CD8-positive, alpha-beta memory T cell (primary cell): ENCODE measurements around the gene LAD1. TPM values are rescaled to one million over a fixed set of nuclear protein-coding genes. Genes with fewer than 3 reads are reported as not detected.
A peak's percentile ranks its signal among the peaks of the same experiment; 100 is the strongest.

Source experiments
- CTCF ChIA-PET: fragments of 350-600 bp; sonication (Branson Sonifier 250); formaldehyde crosslinking; loops from one replicate; lab custom pipeline; 2021; ENCODE audit warnings: antibody characterized with exemption; lab: Charles Lee
- POLR2A ChIA-PET: fragments of 350-600 bp; sonication (Branson Sonifier 250); formaldehyde crosslinking; loops from one replicate; lab custom pipeline; 2021; ENCODE audit warnings: antibody characterized with exemption; lab: Charles Lee
- DNase-seq, 5 donors: peaks; one replicate each; pipeline versions ENCODE4 v3.0.0 to v3.0.0-alpha.2; 2020 to 2022; ENCODE audit warnings: mixed read lengths in 1 of 5
- H3K27ac ChIP-seq: one replicate; pipeline ENCODE4 v1.7.0; 2013; ENCODE audit warnings: low read depth, mild to moderate bottlenecking, low read length, moderate library complexity
- H3K27me3 ChIP-seq: 2 replicates; pipeline ENCODE4 v1.7.0; 2013; ENCODE audit warnings: low read length, mild to moderate bottlenecking; ENCODE audit not compliant: insufficient read depth, poor library complexity, severe bottlenecking
- H3K36me3 ChIP-seq: 2 replicates; pipeline ENCODE4 v1.7.0; 2013; ENCODE audit warnings: mild to moderate bottlenecking, low read length, moderate library complexity; ENCODE audit not compliant: insufficient read depth
- H3K4me1 ChIP-seq: 2 replicates; pipeline ENCODE4 v1.7.0; 2013; ENCODE audit warnings: mild to moderate bottlenecking, low read length, moderate library complexity; ENCODE audit not compliant: insufficient read depth
- H3K4me3 ChIP-seq: 2 replicates; pipeline ENCODE4 v1.7.0; 2013; ENCODE audit warnings: mild to moderate bottlenecking, low read length
- H3K9me3 ChIP-seq: 2 replicates; pipeline ENCODE4 v1.7.0; 2013; ENCODE audit warnings: mild to moderate bottlenecking, low read length
- H3K27ac Mint-ChIP-seq, 8 donors: one replicate each; pipeline ENCODE4 v1.8.0; 2020 to 2021; ENCODE audit warnings: mixed read lengths in 8 of 8, mild to moderate bottlenecking in 6 of 8, inconsistent platforms in 3 of 8, moderate library complexity in 3 of 8
- H3K27me3 Mint-ChIP-seq, 2 donors: one replicate each; pipeline ENCODE4 v1.8.0; 2020 to 2021; ENCODE audit warnings: mixed read lengths in 2 of 2, mild to moderate bottlenecking in 1 of 2, moderate library complexity in 1 of 2
- H3K36me3 Mint-ChIP-seq, 3 donors: one replicate each; pipeline ENCODE4 v1.8.0; 2020 to 2021; ENCODE audit warnings: mixed read lengths in 3 of 3, inconsistent platforms in 1 of 3, mild to moderate bottlenecking in 1 of 3
- H3K4me1 Mint-ChIP-seq, 3 donors: one replicate each; pipeline ENCODE4 v1.8.0; 2020 to 2021; ENCODE audit warnings: mixed read lengths in 3 of 3, inconsistent platforms in 1 of 3, mild to moderate bottlenecking in 1 of 3
- H3K4me3 Mint-ChIP-seq, 7 donors: one replicate each; pipeline ENCODE4 v1.8.0; 2020 to 2021; ENCODE audit warnings: mixed read lengths in 7 of 7, mild to moderate bottlenecking in 6 of 7, moderate library complexity in 4 of 7, inconsistent platforms in 2 of 7
- H3K9me3 Mint-ChIP-seq, 5 donors: one replicate each; pipeline ENCODE4 v1.8.0; 2020 to 2022; ENCODE audit warnings: mixed read lengths in 5 of 5, mild to moderate bottlenecking in 3 of 5, moderate library complexity in 2 of 5, inconsistent platforms in 1 of 5
- polyA plus RNA-seq: library from polyadenylated mRNA; unstranded; fragments of 300-500 nt; fragmentation: Illumina TruSeq; gene quantifications from one replicate; pipeline ENCODE4 v1.2.3, GENCODE V29; 2021
- total RNA-seq, 2 experiments: library from RNA; stranded (reverse); gene quantifications; one replicate each; pipeline ENCODE4 v1.2.3, GENCODE V29; 2021

Gene LAD1
- total and polyA plus RNA-seq, 3 experiments from 2014 or later: not detected

DNA sequence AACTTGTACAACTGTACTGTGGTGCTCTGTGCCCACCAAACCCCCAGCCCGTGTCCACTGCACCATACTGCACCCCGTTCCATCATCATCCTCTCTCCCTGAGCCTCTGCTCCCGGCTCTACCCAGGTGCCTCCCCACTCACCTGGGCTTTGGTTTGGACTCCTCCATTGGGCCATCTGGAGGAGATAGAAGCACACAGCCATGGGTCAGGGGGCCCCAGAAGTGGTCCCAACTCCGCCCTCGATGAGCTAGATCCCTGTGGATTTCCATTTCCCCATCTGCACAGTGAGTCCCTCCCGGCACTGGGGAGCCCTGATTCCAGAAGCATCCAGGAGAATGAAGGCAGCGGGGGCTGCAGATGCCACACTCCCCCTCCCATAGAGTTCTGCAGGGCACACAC, 32.4 kb downstream of the LAD1 start:
- no peaks in the 10 kb centered on the region for H3K36me3 ChIP-seq
- no peak overlapping the region for H3K4me3 Mint-ChIP-seq
- H3K27me3 ChIP-seq: peaks cover 5% of the 10 kb centered on the region
- H3K4me1 ChIP-seq: no peaks in the 10 kb centered on the region
- no peak overlapping the region for H3K27ac Mint-ChIP-seq
- no peak overlapping the region for H3K27ac ChIP-seq
- no peak for DNase-seq
- ChIA-PET POLR2A (no interaction called here), CTCF (no interaction called here)
- H3K4me1 Mint-ChIP-seq: no peaks in the 10 kb centered on the region
- no peaks in the 10 kb centered on the region for H3K36me3 Mint-ChIP-seq
- peaks cover 0 to 2% (median 0%) of the 10 kb centered on the region in 5 donors for H3K9me3 Mint-ChIP-seq
- H3K9me3 ChIP-seq: no peaks in the 10 kb centered on the region
- no peak overlapping the region for H3K4me3 ChIP-seq
- H3K27me3 Mint-ChIP-seq: peaks cover 14 to 33% of the 10 kb centered on the region in 2 donors

GRCh38 chr1:201365251-201365650, 33.9 kb downstream of the LAD1 start:
- DNase-seq: no peak
- H3K27me3 ChIP-seq: no peaks in the 10 kb centered on the region
- no peak overlapping the region for H3K4me3 Mint-ChIP-seq

GRCh38 chr1:201364808-201365105, 34.4 kb downstream of the LAD1 start:
- no peak overlapping the region for H3K4me3 ChIP-seq
- no peak overlapping the region for H3K27ac ChIP-seq
- Mint-ChIP-seq H3K36me3 (no peaks in the 10 kb centered on the region), H3K4me1 (no peaks in the 10 kb centered on the region), H3K27ac (peak overlapping the region in 1 of 8 donors; percentile 17), H3K9me3 (peaks cover 0 to 2% (median 0%) of the 10 kb centered on the region in 5 donors), H3K27me3 (peaks cover 14 to 32% of the 10 kb centered on the region in 2 donors), H3K4me3 (no peak overlapping the region)
- no peaks in the 10 kb centered on the region for H3K4me1 ChIP-seq
- no peak for DNase-seq
- no peaks in the 10 kb centered on the region for H3K27me3 ChIP-seq
- H3K36me3 ChIP-seq: no peaks in the 10 kb centered on the region
- H3K9me3 ChIP-seq: no peaks in the 10 kb centered on the region
- CTCF ChIA-PET: no interaction called here
- POLR2A ChIA-PET: no interaction called here

More at GRCh38 chr1:201365251-201365650, 33.9 kb downstream of the LAD1 start:
- Histone ChIP-seq H3K27ac (no peak overlapping the region), H3K4me1 (no peaks in the 10 kb centered on the region), H3K36me3 (no peaks in the 10 kb centered on the region), H3K9me3 (no peaks in the 10 kb centered on the region), H3K4me3 (no peak overlapping the region)
- no peak overlapping the region for H3K27ac Mint-ChIP-seq
- ChIA-PET CTCF (no interaction called here), POLR2A (no interaction called here)
- no peaks in the 10 kb centered on the region for H3K36me3 Mint-ChIP-seq
- no peaks in the 10 kb centered on the region for H3K4me1 Mint-ChIP-seq
- peaks cover 0 to 2% (median 0%) of the 10 kb centered on the region in 5 donors for H3K9me3 Mint-ChIP-seq
- H3K27me3 Mint-ChIP-seq: peaks cover 14 to 29% of the 10 kb centered on the region in 2 donors

DNA sequence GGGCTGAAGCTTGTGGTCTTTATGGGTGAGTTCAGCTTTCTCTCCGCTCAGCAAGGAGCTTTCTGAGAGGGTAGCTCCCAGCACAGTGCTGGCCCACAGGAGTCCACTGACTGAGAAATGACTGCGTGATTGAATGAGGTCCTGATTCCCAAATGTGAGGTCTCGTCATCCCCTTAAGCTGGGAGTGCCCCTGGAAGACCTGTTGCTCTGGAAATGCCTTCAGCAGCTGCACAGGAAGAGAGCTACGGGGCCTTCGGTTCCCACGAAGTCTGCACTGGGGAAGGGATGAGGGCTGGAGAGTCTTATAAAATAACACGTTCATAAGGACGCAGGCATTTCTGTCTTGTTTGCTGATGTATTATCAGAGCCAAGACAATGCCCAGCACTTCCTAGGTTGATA, 35.7 kb downstream of the LAD1 start:
- Histone ChIP-seq H3K4me3 (no peak overlapping the region), H3K4me1 (no peaks in the 10 kb centered on the region), H3K9me3 (no peaks in the 10 kb centered on the region), H3K36me3 (no peaks in the 10 kb centered on the region), H3K27ac (no peak overlapping the region), H3K27me3 (no peaks in the 10 kb centered on the region)
- H3K27me3 Mint-ChIP-seq: peaks cover 11 to 28% of the 10 kb centered on the region in 2 donors
- peak overlapping the region in 1 of 8 donors; percentile 88 for H3K27ac Mint-ChIP-seq
- H3K4me3 Mint-ChIP-seq: no peak overlapping the region
- H3K4me1 Mint-ChIP-seq: no peaks in the 10 kb centered on the region
- H3K36me3 Mint-ChIP-seq: no peaks in the 10 kb centered on the region
- H3K9me3 Mint-ChIP-seq: peaks cover 0 to 2% (median 0%) of the 10 kb centered on the region in 5 donors
- POLR2A ChIA-PET: no interaction called here
- CTCF ChIA-PET: interaction anchor here (0.7 to 0.8 kb wide), 2 partner anchors 8 to 233 kb away, joined by 3 read pairs; no protein-coding TSS in a partner anchor
- no peak for DNase-seq

- no peaks in the 10 kb centered on the region for H3K4me1 Mint-ChIP-seq
- H3K4me3 ChIP-seq: no peak overlapping the region
- H3K36me3 Mint-ChIP-seq: no peaks in the 10 kb centered on the region
- no peaks in the 10 kb centered on the region for H3K4me1 ChIP-seq
- ChIA-PET CTCF (interaction anchor here (0.8 kb wide), 1 partner anchor 9 kb away, joined by 3 read pairs; no protein-coding TSS in a partner anchor), POLR2A (no interaction called here)
- no peak for DNase-seq
- H3K9me3 Mint-ChIP-seq: peaks cover 0 to 2% (median 0%) of the 10 kb centered on the region in 5 donors
- H3K27ac ChIP-seq: no peak overlapping the region
- no peaks in the 10 kb centered on the region for H3K9me3 ChIP-seq
- peak overlapping the region in 1 of 8 donors; percentile 88 for H3K27ac Mint-ChIP-seq
- no peaks in the 10 kb centered on the region for H3K27me3 ChIP-seq
- H3K36me3 ChIP-seq: no peaks in the 10 kb centered on the region
- peaks cover 8 to 25% of the 10 kb centered on the region in 2 donors for H3K27me3 Mint-ChIP-seq
- H3K4me3 Mint-ChIP-seq: no peak overlapping the region
Measured at GRCh38 chr1:201362906-201363305, 36.2 kb downstream of the LAD1 start.

DNA sequence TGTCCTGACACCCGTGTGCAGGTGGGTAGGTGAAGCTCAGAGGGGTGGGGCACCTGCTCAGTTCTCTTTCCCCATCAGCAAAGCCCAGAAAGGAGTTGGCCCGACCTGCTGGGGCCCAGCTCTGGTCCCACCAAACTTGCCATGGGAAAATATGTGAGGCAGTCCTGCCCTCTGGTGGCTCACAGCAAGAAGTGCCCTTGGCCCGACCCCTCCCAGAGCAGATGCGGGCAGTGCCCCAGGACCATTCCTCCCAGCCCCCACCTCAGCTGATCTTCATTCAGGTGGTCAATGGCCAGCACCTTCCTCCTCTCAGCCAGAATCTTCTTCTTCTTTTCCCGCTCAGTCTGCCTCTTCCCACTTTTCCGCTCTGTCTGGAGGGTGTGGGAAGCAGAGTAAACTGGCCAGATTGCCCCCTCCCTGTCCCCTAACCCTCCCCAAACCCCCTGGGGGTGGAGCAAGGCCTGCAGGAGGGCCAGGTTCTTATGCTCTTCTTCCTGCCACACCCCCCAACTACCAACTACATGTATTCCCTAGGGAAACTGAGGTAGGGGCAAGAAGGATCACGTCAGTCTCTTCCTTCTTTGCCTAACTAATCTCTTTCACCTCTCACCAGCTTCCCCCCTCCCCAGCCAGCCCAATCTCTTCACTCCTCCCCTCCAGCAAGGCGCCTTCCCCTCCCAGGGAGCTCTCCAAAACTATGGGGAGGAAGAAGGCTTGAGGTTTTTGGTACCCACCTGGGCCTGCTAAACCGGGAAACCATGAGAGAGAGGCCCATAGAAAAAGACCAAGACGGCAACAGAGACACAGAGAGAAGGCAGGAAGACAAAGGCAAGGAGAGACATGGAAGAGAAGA, 37.2 kb downstream of the LAD1 start:
- Mint-ChIP-seq H3K9me3 (no peaks in the 10 kb centered on the region), H3K27me3 (peaks cover 5 to 25% of the 10 kb centered on the region in 2 donors), H3K27ac (peak overlapping the region in 1 of 8 donors; percentile 42), H3K4me3 (no peak overlapping the region), H3K4me1 (no peaks in the 10 kb centered on the region), H3K36me3 (no peaks in the 10 kb centered on the region)
- no peaks in the 10 kb centered on the region for H3K27me3 ChIP-seq
- no peaks in the 10 kb centered on the region for H3K36me3 ChIP-seq
- no peaks in the 10 kb centered on the region for H3K9me3 ChIP-seq
- CTCF ChIA-PET: interaction anchor here (0.8 kb wide), 1 partner anchor 11 kb away, joined by 3 read pairs; no protein-coding TSS in a partner anchor
- no peaks in the 10 kb centered on the region for H3K4me1 ChIP-seq
- POLR2A ChIA-PET: no interaction called here
- H3K4me3 ChIP-seq: no peak overlapping the region
- no peak overlapping the region for H3K27ac ChIP-seq
- DNase-seq: no peak

DNA sequence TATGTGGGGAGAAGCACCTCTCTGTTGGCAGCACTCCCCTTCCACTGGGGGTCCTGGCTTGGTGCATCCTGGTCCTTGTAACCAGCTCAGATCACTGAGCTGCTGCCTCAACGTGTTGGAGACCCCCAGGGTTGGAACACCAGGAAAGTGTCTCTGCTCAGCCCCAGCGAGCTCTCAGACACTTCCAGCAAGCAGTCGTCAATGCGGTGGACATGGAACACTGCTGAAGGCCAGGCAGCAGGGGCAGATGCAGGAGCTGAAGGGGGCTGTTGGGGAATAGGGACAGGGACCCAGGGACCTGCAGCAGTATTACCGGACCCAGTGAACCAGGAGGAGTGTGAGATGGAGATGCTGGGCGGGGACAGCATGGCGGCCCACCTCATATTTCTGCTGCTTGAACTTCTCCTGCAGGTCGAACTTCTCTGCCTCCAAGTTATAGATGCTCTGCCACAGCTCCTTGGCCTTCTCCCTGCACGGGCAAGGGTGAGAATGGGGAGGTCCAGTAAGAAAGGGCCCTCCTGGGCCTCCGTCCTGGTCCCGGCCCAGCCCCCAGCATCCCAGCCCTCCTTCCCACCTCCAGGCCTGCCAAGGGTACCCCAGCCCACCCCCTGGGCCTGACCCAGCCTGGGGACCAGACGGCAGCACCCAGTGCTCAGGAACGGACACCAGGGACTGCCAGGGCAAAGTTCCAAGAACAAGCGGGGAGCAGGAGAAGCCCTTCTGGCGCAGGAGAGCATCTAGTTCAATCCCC, 38.0 kb downstream of the LAD1 start:
- ChIA-PET CTCF (no interaction called here), POLR2A (no interaction called here)
- Histone ChIP-seq H3K9me3 (no peaks in the 10 kb centered on the region), H3K27me3 (no peaks in the 10 kb centered on the region), H3K4me1 (no peaks in the 10 kb centered on the region), H3K36me3 (no peaks in the 10 kb centered on the region), H3K4me3 (no peak overlapping the region), H3K27ac (no peak overlapping the region)
- H3K4me3 Mint-ChIP-seq: no peak overlapping the region
- no peaks in the 10 kb centered on the region for H3K4me1 Mint-ChIP-seq
- H3K9me3 Mint-ChIP-seq: no peaks in the 10 kb centered on the region
- no peak for DNase-seq
- H3K27ac Mint-ChIP-seq: no peak overlapping the region
- no peaks in the 10 kb centered on the region for H3K36me3 Mint-ChIP-seq
- H3K27me3 Mint-ChIP-seq: peaks cover 3 to 25% of the 10 kb centered on the region in 2 donors

DNA sequence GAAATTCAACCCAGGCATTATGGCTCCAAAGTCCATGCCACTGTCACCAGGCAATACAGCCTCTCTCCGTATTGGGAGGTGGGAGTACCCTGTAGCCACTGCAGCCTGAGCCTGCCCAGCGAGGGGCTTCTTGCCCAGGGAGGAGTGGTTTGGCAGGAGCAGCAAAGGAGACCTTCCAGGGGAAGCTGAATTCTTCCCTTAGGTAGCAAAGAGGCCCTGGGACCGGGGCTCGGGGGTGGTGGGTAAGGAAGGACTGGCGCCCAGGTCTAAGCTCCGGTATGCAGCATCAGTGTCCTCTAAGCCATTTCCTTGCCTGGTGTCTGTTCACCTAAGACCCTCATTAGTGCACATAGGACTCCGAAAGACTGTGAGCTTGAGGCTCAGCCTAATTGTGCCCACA, 38.6 kb downstream of the LAD1 start:
- H3K36me3 Mint-ChIP-seq: no peaks in the 10 kb centered on the region
- no peaks in the 10 kb centered on the region for H3K36me3 ChIP-seq

More for the DNA sequence above, 38.6 kb downstream of the LAD1 start:
- Mint-ChIP-seq H3K27ac (no peak overlapping the region), H3K27me3 (peaks cover 1 to 23% of the 10 kb centered on the region in 2 donors), H3K4me3 (no peak overlapping the region), H3K9me3 (no peaks in the 10 kb centered on the region), H3K4me1 (no peaks in the 10 kb centered on the region)
- DNase-seq: no peak
- Histone ChIP-seq H3K9me3 (no peaks in the 10 kb centered on the region), H3K4me1 (no peaks in the 10 kb centered on the region), H3K27me3 (no peaks in the 10 kb centered on the region), H3K27ac (no peak overlapping the region), H3K4me3 (no peak overlapping the region)
- CTCF ChIA-PET: no interaction called here
- POLR2A ChIA-PET: no interaction called here
